SK-N-SH (cell line): ENCODE results near the gene PTPA.

Experiments
- JUND ChIP-seq: IDR thresholded peaks from 2 replicates; pipeline ENCODE4 v1.4.0; 2012
- NFIC ChIP-seq: IDR thresholded peaks from 2 replicates; pipeline ENCODE4 v1.4.0; 2012; ENCODE audit warnings: borderline replicate concordance
- RAD21 ChIP-seq: IDR thresholded peaks from 2 replicates; pipeline ENCODE4 v1.6.1; 2012; ENCODE audit warnings: mild to moderate bottlenecking, low read length
- TF ChIP-seq, protein P1 (sequence below): IDR thresholded peaks from 2 replicates; pipeline ENCODE4 v1.4.0; 2012; ENCODE audit warnings: low read depth, borderline replicate concordance
- TF ChIP-seq, protein P2 (sequence below): fragments of 200-600 bp; sonication (generic); IDR thresholded peaks from 2 replicates; pipeline ENCODE4 v1.6.1; 2017; ENCODE audit warnings: antibody characterized with exemption, mild to moderate bottlenecking, moderate library complexity
- TF ChIP-seq, protein P3 (sequence below): fragments of 150-350 bp; IDR thresholded peaks from 2 replicates; pipeline ENCODE4 v1.6.1; 2017; ENCODE audit warnings: antibody characterized with exemption, low read length, low read depth, borderline replicate concordance

DNA sequence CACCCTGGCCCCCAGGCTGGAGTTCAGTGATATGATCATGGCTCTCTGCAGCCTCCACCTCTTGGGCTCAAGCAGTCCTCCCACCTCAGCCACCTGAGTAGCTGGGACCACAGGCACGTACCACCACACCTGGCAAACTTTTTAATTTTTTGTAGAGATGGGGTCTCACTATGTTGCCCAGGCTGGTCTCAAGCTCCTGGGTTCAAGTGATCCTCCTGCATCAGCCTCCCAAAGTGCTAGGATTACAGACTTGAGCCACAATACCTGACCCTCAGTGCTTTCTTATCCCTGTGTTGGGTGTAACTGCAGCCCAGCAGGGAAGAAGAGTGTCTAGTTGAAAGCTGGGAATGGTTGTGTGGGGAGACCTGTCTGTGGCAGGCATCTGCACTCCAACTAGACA is 10.9 kb downstream of the PTPA start:
- TF ChIP-seq RAD21 (no peak), JUND (no peak), NFIC (no peak)
- TF ChIP-seq, protein P1, sequence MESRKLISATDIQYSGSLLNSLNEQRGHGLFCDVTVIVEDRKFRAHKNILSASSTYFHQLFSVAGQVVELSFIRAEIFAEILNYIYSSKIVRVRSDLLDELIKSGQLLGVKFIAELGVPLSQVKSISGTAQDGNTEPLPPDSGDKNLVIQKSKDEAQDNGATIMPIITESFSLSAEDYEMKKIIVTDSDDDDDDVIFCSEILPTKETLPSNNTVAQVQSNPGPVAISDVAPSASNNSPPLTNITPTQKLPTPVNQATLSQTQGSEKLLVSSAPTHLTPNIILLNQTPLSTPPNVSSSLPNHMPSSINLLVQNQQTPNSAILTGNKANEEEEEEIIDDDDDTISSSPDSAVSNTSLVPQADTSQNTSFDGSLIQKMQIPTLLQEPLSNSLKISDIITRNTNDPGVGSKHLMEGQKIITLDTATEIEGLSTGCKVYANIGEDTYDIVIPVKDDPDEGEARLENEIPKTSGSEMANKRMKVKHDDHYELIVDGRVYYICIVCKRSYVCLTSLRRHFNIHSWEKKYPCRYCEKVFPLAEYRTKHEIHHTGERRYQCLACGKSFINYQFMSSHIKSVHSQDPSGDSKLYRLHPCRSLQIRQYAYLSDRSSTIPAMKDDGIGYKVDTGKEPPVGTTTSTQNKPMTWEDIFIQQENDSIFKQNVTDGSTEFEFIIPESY, result no peak
- TF ChIP-seq, protein P2, sequence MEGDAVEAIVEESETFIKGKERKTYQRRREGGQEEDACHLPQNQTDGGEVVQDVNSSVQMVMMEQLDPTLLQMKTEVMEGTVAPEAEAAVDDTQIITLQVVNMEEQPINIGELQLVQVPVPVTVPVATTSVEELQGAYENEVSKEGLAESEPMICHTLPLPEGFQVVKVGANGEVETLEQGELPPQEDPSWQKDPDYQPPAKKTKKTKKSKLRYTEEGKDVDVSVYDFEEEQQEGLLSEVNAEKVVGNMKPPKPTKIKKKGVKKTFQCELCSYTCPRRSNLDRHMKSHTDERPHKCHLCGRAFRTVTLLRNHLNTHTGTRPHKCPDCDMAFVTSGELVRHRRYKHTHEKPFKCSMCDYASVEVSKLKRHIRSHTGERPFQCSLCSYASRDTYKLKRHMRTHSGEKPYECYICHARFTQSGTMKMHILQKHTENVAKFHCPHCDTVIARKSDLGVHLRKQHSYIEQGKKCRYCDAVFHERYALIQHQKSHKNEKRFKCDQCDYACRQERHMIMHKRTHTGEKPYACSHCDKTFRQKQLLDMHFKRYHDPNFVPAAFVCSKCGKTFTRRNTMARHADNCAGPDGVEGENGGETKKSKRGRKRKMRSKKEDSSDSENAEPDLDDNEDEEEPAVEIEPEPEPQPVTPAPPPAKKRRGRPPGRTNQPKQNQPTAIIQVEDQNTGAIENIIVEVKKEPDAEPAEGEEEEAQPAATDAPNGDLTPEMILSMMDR, result no peak
- TF ChIP-seq, protein P3, sequence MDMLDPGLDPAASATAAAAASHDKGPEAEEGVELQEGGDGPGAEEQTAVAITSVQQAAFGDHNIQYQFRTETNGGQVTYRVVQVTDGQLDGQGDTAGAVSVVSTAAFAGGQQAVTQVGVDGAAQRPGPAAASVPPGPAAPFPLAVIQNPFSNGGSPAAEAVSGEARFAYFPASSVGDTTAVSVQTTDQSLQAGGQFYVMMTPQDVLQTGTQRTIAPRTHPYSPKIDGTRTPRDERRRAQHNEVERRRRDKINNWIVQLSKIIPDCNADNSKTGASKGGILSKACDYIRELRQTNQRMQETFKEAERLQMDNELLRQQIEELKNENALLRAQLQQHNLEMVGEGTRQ, result no peak
